ENCODE measurements around the gene GDPD1.
"Not testable (repeated sequence)": the region's sequence is repeated elsewhere in the genome, so short reads cannot be mapped to it uniquely, and the experiment has no call there.

Gene GDPD1

DNA sequence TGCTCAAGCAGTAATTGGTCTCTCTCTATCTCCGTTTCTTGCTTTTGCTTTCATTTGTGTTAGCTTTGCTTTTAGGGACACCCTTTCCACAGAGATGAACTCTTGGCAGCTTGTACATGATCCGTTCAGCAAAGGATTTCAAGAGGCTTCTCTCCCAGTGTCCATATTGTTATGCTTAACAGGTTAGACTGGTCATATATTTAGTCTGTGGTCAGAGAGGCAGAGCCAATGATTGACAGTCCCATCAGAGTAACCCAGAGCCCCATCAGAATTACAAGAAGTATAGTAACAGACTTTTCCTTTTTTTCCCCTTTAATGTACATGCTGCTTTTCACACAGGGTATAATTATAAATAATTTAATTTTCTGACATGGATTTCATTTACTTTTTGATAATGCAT lies 34.4 kb downstream of the GDPD1 start:
- DNase-seq = no peak

DNA sequence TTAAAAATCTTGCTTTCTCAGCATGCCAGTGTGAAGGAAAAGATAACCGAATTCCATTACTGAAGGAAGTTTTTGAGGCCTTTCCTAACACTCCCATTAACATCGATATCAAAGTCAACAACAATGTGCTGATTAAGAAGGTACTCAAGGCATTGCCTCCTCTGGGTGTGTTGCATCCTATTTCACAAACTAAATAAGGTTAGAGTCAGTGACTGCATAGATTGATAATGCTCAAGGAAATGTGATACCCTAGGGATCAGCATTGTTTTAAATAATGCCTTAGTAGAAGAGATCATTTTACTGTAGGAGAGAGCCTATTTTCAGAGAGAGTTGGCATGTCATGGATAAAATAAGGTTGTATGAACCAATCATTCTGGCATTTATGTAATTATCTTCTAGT lies 36.8 kb downstream of the GDPD1 start:
- DNase-seq = no peak

DNA sequence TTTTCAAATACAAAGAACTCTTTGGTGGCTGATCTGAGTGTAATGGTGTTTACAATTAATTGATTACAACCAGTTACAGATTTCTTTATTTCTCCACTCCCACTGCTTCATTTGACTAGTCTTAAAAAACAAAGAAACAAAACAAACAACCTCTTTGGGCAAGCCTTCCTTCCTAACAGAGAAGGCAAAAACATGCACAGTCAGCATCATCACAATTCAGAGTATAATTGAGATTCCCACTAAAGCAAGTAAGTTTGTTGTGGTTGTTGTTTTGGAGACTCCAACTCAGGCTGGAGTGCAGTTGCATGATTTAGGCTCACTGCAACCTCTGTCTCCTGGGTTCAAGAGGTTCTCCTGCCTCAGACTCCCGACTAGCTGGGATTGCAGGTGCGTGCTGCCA lies 40.4 kb downstream of the GDPD1 start:
- DNase-seq = no peak

DNA sequence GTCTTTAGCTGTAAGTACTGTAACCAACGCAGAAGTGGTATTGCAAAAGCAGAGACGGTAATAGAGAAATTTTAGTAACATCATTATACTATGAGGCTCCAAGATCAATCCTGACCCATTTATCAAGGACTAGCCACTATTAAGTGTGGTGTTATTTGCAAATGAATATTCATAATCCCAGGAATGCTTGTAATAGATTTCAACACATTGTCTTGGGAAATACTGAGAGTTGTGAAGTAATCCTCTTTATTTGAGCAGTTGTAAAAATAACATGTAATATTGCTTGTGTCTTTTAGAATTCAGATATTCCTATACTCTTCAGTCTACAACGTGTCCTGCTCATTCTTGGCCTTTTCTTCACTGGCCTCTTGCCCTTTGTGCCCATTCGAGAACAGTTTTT lies 46.4 kb downstream of the GDPD1 start:
- no peak for DNase-seq

DNA sequence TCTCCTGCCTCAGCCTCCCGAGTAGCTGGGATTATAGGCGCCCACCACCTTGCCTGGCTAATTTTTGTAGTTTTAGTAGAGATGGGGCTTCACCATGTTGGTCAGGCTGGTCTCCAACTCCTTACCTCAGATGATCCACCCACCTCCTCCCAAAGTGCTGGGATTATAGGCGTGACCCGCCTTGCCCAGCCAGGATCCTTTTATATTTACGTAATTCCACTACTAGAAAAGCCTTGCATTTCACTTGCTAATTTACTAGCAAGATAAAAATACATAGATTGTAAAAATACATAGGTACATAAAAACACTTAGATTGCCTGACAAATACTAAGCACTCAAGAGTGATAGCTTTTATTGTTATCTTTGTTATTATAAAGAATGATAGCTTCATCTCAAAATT lies 47.5 kb downstream of the GDPD1 start:
- DNase-seq = no peak

DNA sequence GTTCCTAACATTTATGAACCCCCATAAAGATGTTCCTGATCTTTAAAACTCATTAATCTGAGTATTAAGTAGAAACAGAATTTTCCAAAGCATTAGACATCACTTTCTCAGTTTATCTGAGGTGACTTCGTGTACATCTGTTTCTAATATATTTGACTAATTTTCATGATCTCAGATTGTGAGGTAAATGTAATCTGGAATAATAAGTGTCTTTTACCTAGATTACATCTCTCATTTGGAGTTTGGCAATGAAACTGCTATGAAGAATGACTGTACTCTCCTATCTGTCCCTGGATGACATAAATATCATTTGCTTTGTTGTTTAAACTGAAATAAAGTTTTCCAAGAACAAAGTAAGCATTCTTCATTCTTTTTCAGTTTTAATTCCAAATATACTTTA lies 55.3 kb downstream of the GDPD1 start:
- no peak for DNase-seq

DNA sequence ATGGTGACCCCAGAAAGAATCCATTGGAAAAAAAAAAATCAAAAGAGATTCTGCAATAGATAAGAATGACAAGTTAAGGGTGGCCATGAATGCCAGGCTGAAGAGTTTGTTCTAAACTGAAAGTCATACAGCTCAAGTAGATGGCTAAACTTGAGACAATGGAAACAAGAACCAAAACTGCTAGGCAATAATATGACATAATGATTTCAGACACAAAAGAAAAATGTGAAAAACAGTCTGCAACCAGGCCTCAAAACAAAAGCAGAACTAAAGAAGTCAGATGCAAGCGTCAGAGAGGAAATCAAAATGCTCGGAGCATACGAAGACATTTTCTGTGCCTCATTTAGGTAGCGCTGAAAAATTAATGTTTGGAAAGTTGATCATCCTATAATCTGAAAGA lies 56.7 kb downstream of the GDPD1 start:
- no peak for DNase-seq

DNA sequence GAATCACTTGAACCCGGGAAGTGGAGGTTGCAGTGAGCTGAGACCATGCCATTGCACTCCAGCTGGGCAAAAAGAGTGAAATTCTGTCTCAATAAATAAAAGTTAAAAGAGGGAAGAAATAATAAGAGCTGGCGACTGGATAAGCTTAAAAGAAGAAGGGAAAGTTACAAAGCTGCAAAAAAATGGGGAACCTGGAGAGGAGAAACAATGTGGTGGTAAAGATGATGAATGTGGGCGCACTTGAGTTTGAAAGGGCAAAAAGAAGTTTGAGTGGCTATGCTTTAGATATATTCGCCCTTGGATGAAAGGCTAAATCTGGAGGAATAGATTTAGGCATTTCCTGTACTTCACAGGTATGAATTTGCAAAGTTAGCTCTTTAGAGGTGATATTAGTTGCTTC lies 58.1 kb downstream of the GDPD1 start:
- no peak for DNase-seq

DNA sequence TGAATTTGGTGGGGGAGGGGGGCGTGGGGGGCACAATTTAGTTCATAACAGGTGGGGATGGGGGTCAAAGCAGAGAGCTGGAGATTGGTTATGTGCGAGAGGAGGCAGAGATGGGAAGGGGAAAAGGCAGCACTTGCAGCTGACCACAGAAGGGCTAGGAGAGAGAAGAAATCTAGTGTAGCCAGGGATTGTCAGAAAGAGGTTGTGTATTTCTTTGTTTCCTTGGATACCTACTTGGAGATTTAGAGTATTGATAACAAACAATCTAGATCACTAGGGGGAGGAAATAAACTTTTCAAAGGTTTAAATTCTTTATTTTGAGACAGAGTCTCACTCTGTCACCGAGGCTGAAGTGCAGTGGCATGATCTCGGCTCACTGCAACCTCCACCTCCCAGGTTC lies 64.0 kb downstream of the GDPD1 start:
- no peak for DNase-seq

DNA sequence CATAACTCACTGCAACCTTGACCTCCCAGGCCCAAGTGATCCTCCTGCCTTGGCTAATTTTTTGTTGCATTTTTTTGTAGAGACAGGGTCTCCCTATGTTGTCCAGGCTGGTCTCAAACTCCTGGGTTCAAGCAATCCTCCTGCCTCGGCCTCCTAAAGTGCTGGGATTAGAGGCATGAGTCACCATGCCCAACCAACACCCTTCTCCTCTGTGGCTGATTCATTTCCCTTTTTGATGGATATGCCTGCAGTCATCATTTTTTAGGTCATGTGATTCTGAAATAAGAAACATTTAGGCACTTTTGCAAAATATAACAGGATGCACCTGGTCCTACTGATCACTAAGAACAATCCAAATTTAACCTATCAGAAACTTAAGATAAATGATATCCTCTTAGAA lies 67.1 kb downstream of the GDPD1 start:
- no peak for DNase-seq

DNA sequence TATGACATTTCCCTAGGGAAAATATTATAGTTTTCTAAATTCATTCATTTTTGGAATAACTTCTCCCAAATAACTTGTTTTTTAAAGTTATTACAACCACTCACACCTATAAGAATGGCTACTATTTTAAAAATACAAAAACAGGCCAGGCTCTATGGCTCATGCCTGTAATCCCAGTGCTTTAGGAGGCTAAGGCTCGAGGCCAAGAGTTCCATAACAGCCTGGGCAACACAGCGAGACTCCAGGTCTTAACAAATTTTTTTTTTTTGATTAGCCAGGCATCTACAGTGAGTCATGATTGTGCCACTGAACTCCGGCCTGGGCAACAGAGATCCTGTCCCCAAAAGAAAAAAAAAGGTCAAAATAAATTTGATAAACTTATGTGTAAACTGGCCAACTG lies 67.6 kb downstream of the GDPD1 start:
- DNase-seq = no peak

DNA sequence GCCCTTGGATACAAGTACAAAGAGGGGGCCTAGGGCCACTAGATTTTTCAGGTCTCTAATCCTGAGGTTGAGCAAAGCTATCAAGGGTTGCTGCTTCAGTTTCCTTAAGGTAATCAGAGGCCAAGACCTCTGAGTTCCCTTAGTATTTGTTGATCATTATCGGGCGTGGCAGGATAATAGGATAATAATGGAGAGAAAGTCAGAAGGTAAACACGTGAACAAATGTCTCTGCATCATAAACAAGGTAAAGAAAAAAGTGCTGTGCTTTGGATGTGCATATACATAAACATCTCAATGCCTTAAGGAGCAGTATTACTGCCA lies 69.6 kb downstream of the GDPD1 start:
- no peak for DNase-seq

DNA sequence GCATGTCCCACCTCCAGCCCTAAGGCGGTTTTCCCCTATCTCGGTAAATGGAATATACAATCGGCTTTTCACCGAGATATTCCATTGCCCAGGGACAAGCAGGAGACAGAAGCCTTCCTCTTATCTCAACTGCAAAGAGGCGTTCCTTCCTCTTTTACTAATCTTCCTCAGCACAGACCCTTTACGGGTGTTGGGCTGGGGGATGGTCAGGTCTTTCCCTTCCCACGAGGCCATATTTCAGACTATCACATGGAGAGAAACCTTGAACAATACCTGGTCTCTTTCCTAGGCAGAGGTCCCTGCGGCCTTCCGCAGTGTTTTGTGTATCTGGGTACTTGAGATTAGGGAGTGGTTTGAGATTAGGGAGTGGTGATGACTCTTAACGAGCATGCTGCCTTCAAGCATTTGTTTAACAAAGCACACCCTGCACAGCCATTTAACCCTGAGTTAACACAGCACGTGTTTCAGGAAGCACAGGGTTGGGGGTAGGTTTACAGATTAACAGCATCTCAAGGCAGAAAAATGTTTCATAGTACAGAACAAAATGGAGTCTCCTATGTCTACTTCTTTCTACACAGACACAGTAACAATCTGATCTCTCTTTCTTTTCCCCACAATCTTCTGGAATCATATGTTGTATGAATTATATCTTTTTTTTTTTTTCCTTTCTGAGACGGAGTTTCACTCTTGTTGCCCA lies 70.1 kb downstream of the GDPD1 start:
- not testable (repeated sequence) for DNase-seq

DNA sequence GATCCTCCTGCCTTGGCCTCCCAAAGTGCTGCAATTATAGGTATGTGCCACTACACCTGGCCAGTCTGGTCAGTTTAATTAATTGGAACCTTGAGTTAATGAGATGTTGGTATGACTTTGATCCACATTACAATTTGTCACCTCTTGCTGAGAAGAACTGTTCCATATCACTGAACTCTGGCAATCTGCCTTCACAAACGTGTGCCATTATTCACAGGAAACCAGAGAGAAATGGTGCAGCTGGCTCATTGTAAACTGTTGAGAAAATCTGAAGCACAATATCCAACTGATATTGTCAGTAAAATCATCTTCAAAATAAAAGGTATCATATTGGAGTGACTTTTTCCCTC lies 71.8 kb downstream of the GDPD1 start:
- DNase-seq = no peak

DNA sequence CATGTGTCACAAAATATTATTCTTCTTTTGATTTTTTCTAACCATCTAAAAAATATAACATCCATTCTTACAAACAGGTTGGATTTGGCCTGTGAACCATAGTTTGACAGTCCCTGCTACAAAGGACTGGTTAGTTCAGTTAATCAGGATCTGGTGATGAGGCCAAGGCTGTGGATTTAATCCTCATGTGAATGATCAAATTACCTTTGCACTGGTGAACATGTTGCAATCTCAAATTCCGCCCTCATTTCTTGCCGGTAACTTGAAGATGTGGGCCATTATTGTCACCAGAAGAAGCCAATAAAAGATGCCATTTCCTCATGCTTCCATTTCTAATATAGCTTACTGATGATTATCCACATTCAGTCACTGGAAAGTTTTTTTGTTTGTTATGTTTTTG lies 75.9 kb downstream of the GDPD1 start:
- no peak for DNase-seq

DNA sequence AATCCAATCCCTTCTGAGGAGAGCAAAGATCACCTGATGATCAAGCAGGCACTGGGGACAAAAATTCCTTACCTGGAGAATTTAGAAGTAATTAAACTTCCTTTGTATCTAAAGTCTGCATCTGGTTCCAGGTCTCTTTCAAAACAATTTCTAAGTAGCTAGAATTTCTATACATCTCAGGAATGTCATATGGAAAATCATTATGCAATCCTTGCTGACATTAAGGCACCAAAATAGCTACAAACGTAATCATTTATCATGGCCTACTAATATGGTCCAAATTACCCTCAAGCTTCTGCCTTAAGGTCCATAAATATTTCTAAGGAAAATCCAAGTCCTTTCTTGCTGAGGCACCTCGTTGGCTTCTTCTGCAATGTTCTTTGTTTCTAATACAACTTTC lies 78.2 kb downstream of the GDPD1 start:
- no peak for DNase-seq

DNA sequence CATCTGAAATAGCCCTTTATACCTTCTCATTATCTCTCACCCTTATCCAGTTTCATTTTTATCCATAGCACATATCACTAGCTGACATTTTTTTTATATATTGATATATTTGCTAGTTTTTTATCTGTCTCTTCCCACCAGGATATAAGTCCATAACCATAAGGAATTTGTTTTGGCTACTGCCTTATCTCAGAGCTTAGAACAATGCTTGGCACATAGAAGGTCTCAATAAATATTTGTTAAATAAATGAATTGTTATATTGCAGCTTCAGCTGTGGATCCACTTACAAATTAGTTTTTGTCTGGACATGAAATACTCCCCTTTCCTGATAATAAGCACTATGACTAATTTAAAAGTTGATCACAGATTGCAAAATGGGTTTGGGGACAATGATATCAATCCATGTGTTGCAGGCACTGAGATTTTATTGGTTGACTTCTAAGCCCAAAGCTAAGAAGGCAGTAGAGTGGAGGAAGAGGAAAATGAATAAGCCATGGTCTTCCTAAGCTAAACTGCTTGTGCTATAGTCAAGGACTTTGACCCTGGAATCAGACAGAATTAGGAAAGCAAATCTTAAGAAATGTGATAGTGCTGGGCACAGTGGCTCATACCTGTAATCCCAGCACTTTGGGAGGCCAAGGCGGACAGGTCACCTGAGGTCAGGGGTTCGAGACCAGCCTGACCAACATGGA lies 79.2 kb downstream of the GDPD1 start:
- DNase-seq = no peak

DNA sequence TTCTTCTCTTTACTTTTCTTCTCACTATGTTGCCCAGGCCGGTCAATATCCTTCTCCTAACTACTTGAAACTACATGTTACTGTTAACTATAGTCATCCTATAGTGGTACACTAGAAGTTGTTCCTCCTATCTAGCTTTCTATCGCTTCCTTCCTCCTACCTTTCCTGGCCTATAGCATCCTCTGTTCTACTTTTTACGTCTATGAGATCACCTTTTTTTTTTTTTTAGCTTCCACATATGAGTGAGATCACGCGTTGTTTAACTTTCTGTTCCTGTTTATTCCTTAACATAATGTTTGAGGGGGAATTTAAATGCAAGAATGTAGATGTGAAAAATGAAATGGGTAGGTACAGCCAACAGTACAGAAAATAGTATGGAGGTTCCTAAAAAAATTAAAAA lies 80.6 kb downstream of the GDPD1 start:
- DNase-seq = no peak

DNA sequence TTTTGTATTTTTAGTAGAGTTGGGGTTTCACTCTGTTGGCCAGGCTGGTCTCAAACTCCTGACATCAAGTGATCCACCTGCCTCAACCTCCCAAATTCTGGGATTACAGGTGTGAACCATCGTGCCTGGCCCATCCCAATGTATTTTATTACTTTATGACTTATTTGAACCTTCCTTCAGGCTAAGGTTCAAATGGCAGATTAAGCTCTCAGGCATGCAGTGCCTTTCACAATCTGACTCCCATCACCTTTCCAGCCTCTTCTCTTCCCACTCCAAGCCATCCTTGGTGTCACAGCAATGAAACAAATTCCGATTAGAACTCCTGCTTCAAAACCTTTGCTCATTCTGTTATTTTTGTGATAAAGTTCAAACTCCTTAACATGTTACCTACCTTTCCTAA lies 84.5 kb downstream of the GDPD1 start:
- DNase-seq = no peak

DNA sequence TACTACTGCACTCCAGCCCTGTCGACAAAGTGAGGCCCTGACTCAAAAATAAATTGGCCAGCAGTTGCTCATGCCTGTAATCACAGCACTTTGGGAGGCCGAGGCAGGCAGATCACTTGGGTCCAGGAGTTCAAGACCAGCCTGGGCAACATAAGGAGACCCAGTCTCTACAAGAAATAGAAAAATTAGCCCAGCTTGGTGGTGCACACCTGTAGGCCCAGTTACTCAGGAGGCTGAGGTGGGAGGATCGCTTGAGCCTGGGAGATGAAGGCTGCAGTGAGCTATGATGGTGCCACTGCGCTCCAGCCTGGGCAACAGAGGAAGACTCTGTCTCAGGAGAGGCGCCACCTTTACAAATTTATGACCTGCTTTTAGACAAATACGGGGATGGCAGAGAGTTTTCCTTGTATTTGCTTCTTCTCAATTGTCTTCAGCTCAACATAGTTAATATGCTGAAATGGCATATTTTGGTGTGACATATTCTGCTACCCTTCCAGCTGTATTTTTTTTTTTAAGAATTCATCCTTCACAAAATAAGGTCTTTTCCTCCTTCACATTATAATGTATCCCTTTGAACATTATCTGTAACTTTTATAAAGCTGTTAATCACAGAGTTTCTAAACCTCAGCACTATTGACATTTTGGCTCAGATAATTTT lies 90.1 kb downstream of the GDPD1 start:
- no peak for DNase-seq

DNA sequence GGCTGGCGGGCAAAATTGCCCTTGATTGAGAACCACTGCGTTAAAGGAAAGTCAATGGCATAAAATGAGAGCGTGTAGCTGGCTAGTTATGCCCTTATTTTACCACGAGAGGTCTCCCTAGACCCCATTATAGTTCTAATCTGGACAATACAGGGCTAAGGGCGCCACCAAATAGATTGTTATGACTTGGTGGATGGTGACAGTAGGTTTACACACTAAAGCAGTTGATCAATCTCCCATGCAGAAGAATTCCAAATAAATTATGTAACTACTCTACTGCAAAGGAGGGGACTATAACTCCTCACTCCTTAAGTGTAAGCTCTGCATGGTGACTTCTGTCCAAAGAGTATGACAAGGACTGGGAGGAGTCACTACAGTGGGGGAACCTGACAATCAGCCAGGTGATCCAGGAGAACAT lies 90.7 kb downstream of the GDPD1 start:
- peak; percentile 27 for DNase-seq

DNA sequence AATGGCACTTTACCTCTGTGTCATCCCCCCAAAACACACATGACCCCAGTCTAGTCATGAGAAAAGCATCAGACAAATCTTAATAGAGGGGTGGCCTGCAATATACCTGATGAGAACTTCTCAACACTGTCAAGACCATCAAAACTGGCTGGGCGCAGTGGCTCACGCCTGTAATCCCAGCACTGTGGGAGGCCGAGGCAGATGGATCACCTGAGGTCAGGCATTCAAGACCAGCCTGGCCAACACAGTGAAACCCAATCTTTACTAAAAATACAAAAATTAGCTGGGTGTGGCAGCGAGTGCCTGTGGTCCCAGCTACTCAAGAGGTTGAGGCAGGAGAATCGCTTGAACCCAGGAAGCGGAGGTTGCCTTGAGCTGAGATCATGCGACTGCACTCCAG lies 91.2 kb downstream of the GDPD1 start:
- not testable (repeated sequence) for DNase-seq

DNA sequence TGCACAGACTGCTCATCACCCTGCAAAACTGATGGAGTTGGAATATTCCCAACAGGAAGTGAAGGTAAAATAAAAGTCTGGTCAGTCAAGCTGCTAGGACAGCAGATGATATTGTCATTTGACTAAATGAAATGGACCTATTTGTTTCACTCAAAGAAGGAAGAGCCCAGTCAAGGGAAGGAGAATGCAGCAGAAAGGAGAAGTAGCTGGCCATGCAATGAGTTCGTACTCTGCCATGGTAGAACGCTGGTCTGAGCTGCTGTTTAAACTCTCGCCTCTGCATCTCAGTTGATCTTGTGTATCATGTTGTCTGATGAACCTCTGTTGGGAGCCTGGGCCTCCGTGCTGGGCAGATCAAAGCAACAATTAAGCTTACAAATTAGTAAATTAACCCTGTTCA lies 95.6 kb downstream of the GDPD1 start:
- no peak for DNase-seq

All from DMS 273 treated with DMSO at 0.1 percent for 48 hours (cell line).